Neural progenitor cell (in vitro differentiated cells): ENCODE measurements around the gene ID2. TPM values are rescaled to one million over a fixed set of nuclear protein-coding genes. Genes with fewer than 3 reads are reported as not detected.

Experiments
- DNase-seq: peaks from one replicate; pipeline ENCODE4 v3.0.0-alpha.2; 2016; ENCODE audit warnings: low spot score
- H2AFZ ChIP-seq: fragments of 200-600 bp; sonication (generic); replicated peaks from 2 replicates; pipeline ENCODE4 v1.6.1; 2016; ENCODE audit warnings: antibody characterized with exemption
- H3F3A ChIP-seq: fragments of 200-600 bp; sonication (generic); 2 replicates; pipeline ENCODE4 v1.6.1; 2016; ENCODE audit warnings: antibody characterized with exemption, low read depth
- H3K27ac ChIP-seq: fragments of 200-600 bp; sonication (generic); 2 replicates; pipeline ENCODE4 v1.5.1; 2016; ENCODE audit warnings: mild to moderate bottlenecking
- H3K27me3 ChIP-seq: fragments of 200-600 bp; sonication (generic); 2 replicates; pipeline ENCODE4 v1.6.1; 2016; ENCODE audit warnings: mild to moderate bottlenecking, moderate library complexity
- H3K36me3 ChIP-seq: fragments of 200-600 bp; sonication (generic); 2 replicates; pipeline ENCODE4 v1.5.1; 2016
- H3K4me1 ChIP-seq: fragments of 200-600 bp; sonication (generic); 2 replicates; pipeline ENCODE4 v1.6.1; 2016; ENCODE audit warnings: mixed run types
- H3K4me2 ChIP-seq: fragments of 200-600 bp; sonication (generic); 2 replicates; pipeline ENCODE4 v1.6.1; 2016
- H3K4me3 ChIP-seq: fragments of 200-600 bp; sonication (generic); 2 replicates; pipeline ENCODE4 v1.5.1; 2016
- H3K79me2 ChIP-seq: fragments of 200-600 bp; sonication (generic); 2 replicates; pipeline ENCODE4 v1.6.1; 2016; ENCODE audit warnings: low read depth
- H3K9ac ChIP-seq: fragments of 200-600 bp; sonication (generic); 2 replicates; pipeline ENCODE4 v1.6.1; 2016
- H3K9me3 ChIP-seq: fragments of 200-600 bp; sonication (generic); 2 replicates; pipeline ENCODE4 v1.5.1; 2016; ENCODE audit warnings: low read depth
- H4K20me1 ChIP-seq: fragments of 200-600 bp; sonication (generic); 2 replicates; pipeline ENCODE4 v1.6.1; 2016; ENCODE audit warnings: low read depth
- H3K27ac Mint-ChIP-seq: 3 replicates; pipeline ENCODE4 v1.8.0; 2021; ENCODE audit warnings: mixed read lengths
- H3K27me3 Mint-ChIP-seq: 2 replicates; pipeline ENCODE4 v1.8.0; 2022; ENCODE audit warnings: low read depth, mild to moderate bottlenecking, inconsistent platforms, moderate library complexity, mixed read lengths; ENCODE audit not compliant: insufficient read depth
- H3K36me3 Mint-ChIP-seq: 3 replicates; pipeline ENCODE4 v1.8.0; 2021; ENCODE audit warnings: mixed read lengths
- H3K4me1 Mint-ChIP-seq: 3 replicates; pipeline ENCODE4 v1.8.0; 2021; ENCODE audit warnings: mixed read lengths
- H3K4me3 Mint-ChIP-seq: 3 replicates; pipeline ENCODE4 v1.8.0; 2021; ENCODE audit warnings: mild to moderate bottlenecking, moderate library complexity, mixed read lengths
- H3K9me3 Mint-ChIP-seq: 3 replicates; pipeline ENCODE4 v1.8.0; 2020; ENCODE audit warnings: mixed read lengths
- EZH2 ChIP-seq: fragments of 200-600 bp; sonication (generic); IDR thresholded peaks from 2 replicates; pipeline ENCODE4 v1.6.1; 2017; ENCODE audit warnings: antibody characterized with exemption, mild to moderate bottlenecking, moderate library complexity
- EZH2phosphoT487 ChIP-seq: fragments of 200-600 bp; sonication (generic); IDR thresholded peaks from 2 replicates; pipeline ENCODE4 v1.6.1; 2017; ENCODE audit warnings: antibody characterized with exemption
- total RNA-seq: library from RNA; depleted of rRNA; stranded (reverse); fragments of >200 nt; gene quantifications from 2 replicates; pipeline ENCODE4 v1.2.3, GENCODE V29; 2015; ENCODE audit warnings: low replicate concordance
- TF ChIP-seq, protein P1 (sequence below): fragments of 200-600 bp; sonication (generic); IDR thresholded peaks from 2 replicates; pipeline ENCODE4 v1.5.1; 2017; ENCODE audit warnings: antibody characterized with exemption, mild to moderate bottlenecking

Gene ID2
- total RNA-seq, 1 donor from 2014 or later = 140 TPM

DNA sequence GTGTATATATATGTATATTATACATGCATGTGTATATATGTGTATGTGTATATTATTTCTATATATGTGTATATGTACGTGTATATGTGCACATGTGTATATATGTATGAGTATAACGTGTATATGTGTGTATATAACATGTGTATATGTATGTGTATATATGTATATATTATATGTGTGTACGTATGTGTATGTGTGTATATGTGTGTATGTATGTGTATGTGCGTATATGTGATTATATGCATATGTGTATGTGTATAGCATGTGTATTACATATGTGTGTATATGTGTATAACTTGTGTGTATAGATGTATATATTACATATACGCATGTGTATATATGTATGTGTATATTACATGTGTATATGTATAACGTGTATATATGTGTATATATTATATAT lies 32.1 kb upstream of the ID2 start:
- peaks cover 11% of the 10 kb centered on the region for H3K36me3 Mint-ChIP-seq
- H3K79me2 ChIP-seq = no peaks in the 10 kb centered on the region
- H4K20me1 ChIP-seq = no peaks in the 10 kb centered on the region
- H2AFZ ChIP-seq = no peak overlapping the region
- peaks cover 30% of the 10 kb centered on the region for H3K9me3 Mint-ChIP-seq
- H3K4me1 ChIP-seq = peaks cover 17% of the 10 kb centered on the region
- no peak overlapping the region for H3K4me2 ChIP-seq
- no peak overlapping the region for H3K4me3 Mint-ChIP-seq
- no peaks in the 10 kb centered on the region for H3K9me3 ChIP-seq
- no peak overlapping the region for H3K27ac Mint-ChIP-seq
- no peak overlapping the region for H3K4me3 ChIP-seq
- H3K27me3 Mint-ChIP-seq = peaks cover 29% of the 10 kb centered on the region
- no peak for DNase-seq
- peaks cover 40% of the 10 kb centered on the region for H3K4me1 Mint-ChIP-seq
- H3F3A ChIP-seq = peaks cover 18% of the 10 kb centered on the region
- no peak overlapping the region for H3K9ac ChIP-seq
- no peaks in the 10 kb centered on the region for H3K27me3 ChIP-seq
- no peaks in the 10 kb centered on the region for H3K36me3 ChIP-seq
- TF ChIP-seq, protein P1, sequence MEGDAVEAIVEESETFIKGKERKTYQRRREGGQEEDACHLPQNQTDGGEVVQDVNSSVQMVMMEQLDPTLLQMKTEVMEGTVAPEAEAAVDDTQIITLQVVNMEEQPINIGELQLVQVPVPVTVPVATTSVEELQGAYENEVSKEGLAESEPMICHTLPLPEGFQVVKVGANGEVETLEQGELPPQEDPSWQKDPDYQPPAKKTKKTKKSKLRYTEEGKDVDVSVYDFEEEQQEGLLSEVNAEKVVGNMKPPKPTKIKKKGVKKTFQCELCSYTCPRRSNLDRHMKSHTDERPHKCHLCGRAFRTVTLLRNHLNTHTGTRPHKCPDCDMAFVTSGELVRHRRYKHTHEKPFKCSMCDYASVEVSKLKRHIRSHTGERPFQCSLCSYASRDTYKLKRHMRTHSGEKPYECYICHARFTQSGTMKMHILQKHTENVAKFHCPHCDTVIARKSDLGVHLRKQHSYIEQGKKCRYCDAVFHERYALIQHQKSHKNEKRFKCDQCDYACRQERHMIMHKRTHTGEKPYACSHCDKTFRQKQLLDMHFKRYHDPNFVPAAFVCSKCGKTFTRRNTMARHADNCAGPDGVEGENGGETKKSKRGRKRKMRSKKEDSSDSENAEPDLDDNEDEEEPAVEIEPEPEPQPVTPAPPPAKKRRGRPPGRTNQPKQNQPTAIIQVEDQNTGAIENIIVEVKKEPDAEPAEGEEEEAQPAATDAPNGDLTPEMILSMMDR = no peak
- TF ChIP-seq EZH2phosphoT487 (no peak), EZH2 (no peak)
- H3K27ac ChIP-seq = no peak overlapping the region

DNA sequence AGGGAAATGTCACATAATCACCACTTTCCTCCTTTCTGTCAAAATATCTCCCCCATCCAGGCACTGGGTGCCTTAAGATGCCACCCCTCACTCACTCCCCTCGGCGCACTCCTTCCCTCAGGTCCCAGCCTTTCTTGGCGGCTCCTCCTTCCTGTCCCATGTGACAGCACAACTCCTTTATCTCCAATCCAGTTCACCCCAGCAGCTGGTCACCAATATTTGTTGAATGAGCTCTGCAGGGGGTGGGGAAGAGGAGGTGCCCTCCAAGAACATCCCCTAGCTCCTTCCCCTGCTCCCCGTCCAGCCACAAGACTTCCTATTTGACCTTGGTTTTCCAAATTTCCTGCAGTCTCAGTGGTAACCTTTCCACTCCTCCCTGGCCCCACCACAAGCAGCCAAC lies 31.6 kb upstream of the ID2 start:
- Histone ChIP-seq H3K27ac (no peak overlapping the region), H3K4me1 (peaks cover 17% of the 10 kb centered on the region), H3K79me2 (no peaks in the 10 kb centered on the region), H3K36me3 (no peaks in the 10 kb centered on the region), H4K20me1 (no peaks in the 10 kb centered on the region), H2AFZ (no peak overlapping the region), H3K9ac (no peak overlapping the region), H3F3A (peaks cover 18% of the 10 kb centered on the region), H3K27me3 (no peaks in the 10 kb centered on the region), H3K4me3 (no peak overlapping the region), H3K9me3 (no peaks in the 10 kb centered on the region), H3K4me2 (no peak overlapping the region)
- Mint-ChIP-seq H3K36me3 (peaks cover 11% of the 10 kb centered on the region), H3K4me1 (peaks cover 45% of the 10 kb centered on the region), H3K27ac (peak overlapping the region; percentile 87), H3K27me3 (peaks cover 33% of the 10 kb centered on the region), H3K4me3 (peak overlapping the region; percentile 43), H3K9me3 (peaks cover 31% of the 10 kb centered on the region)
- no peak for DNase-seq
- TF ChIP-seq, protein P1 = no peak
- TF ChIP-seq EZH2phosphoT487 (no peak), EZH2 (no peak)

DNA sequence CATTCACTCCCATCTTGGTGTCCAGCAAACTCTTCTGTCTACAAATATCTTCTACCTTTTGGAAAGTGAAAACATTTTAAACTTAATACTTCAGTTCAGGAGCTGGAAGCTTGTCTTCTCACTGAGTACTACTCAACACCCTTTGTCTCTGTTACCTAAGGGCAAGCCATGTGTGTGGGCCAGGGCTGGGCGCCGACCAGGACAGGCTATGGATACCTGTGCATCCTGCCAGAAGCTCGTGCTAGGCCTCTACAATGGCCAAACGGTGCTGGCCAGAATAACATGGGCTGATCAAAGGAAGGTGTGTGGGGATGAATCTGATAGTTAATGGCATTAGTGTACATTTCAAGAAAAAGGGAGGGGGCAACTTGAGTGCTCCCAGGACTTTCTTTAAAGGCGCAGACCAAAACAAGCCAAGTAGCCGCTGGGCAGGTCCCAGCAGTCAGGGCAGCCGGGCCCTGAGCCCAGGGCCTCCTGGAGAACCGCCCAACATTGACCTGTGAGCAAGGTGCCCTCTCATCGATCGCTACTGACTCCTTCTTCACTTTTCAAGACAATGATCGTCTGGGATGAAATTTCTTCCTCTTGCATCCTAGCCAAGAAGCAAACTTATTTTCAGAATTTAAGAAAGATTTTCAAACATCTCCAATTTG lies 29.0 kb upstream of the ID2 start:
- no peaks in the 10 kb centered on the region for H3K27me3 ChIP-seq
- no peak overlapping the region for H3K27ac ChIP-seq
- no peak overlapping the region for H3K9ac ChIP-seq
- Mint-ChIP-seq H3K9me3 (peaks cover 23% of the 10 kb centered on the region), H3K4me1 (peaks cover 65% of the 10 kb centered on the region), H3K27ac (peak overlapping the region; percentile 98), H3K27me3 (peaks cover 31% of the 10 kb centered on the region), H3K36me3 (peaks cover 6% of the 10 kb centered on the region), H3K4me3 (peak overlapping the region; percentile 48)
- no peaks in the 10 kb centered on the region for H4K20me1 ChIP-seq
- no peaks in the 10 kb centered on the region for H3K36me3 ChIP-seq
- no peak for DNase-seq
- TF ChIP-seq EZH2 (no peak), EZH2phosphoT487 (no peak)
- TF ChIP-seq, protein P1 = no peak
- H2AFZ ChIP-seq = no peak overlapping the region
- H3K4me1 ChIP-seq = peaks cover 17% of the 10 kb centered on the region
- H3K4me2 ChIP-seq = peak overlapping the region; percentile 48
- H3F3A ChIP-seq = peaks cover 23% of the 10 kb centered on the region
- no peak overlapping the region for H3K4me3 ChIP-seq
- no peaks in the 10 kb centered on the region for H3K9me3 ChIP-seq
- no peaks in the 10 kb centered on the region for H3K79me2 ChIP-seq
